ENCODE data around the gene THOC2.
"Not testable (repeated sequence)": the region's sequence is repeated elsewhere in the genome, so short reads cannot be mapped to it uniquely, and the experiment has no call there.

THOC2 gene

DNA sequence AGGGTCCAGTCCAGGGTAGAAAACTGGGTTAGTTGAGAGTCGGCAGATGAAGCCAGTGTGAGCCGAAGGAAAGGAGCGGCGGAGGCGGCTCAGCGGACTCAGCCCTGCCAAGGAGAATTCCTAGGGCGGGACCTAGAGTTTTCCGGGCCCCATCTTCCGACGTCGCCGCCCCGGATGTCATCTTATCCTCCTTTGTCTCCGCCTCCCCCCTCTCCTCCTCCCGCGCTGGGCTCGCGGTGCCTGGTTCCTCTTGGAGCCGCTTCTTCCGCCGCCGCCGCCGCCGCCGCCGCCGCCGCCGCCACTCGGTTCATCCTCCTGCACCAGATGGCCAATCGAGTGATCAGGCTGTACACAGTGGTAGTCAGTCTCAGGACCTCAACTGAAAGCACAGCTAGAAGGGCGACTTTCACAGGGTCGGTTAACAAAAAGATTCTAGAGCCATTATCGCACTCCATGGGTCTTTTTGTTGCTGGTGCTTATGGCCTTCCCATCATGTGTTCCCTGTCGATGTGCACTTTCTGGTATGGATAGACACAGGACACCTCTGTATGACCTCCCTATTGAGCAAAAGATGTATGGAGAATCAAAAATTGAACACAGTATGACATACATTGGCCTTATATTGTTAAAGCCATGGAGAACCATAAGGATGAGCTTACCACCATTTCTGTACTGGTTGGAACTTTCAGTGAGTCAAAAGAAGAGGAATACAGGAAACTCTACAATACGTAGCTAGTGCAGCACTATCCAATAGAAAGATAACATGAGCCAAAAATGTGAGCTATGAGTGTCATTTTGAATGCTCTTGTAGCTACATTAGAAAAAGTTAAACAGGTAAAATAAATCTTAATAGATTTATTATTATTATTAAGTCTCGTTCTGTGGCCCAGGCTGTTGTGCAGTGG is 32.4 kb upstream of the THOC2 start:
- TF ChIP-seq, protein P1, sequence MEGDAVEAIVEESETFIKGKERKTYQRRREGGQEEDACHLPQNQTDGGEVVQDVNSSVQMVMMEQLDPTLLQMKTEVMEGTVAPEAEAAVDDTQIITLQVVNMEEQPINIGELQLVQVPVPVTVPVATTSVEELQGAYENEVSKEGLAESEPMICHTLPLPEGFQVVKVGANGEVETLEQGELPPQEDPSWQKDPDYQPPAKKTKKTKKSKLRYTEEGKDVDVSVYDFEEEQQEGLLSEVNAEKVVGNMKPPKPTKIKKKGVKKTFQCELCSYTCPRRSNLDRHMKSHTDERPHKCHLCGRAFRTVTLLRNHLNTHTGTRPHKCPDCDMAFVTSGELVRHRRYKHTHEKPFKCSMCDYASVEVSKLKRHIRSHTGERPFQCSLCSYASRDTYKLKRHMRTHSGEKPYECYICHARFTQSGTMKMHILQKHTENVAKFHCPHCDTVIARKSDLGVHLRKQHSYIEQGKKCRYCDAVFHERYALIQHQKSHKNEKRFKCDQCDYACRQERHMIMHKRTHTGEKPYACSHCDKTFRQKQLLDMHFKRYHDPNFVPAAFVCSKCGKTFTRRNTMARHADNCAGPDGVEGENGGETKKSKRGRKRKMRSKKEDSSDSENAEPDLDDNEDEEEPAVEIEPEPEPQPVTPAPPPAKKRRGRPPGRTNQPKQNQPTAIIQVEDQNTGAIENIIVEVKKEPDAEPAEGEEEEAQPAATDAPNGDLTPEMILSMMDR (conservative IDR thresholded peaks at IDR 0.05; ENCODE audit: low read depth, low read length): no peak
- peak overlapping the region; percentile 33 for H3K4me3 ChIP-seq (ENCODE audit: low read length)
- DNase-seq (ENCODE audit: low read depth): peak; percentile 58

DNA sequence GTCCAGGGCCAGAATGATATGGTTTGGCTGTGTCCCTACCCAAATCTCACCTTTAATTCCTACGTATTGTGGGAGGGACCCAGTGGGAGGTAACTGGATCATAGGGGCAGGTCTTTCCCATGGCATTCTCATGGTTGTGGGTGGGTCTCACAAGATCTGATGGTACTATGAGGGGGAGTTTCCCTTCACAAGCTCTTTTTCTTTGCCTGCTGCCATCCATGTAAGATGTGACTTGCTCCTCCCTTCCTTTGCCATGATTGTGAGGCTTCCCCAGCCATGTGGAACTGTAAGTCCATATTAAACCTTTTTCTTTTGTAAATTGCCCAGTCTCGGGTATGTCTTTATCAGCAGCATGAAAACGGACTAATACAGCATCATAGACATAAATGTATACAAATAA is 27.0 kb upstream of the THOC2 start:
- not testable (repeated sequence) for H3K4me3 ChIP-seq (ENCODE audit: low read length); DNase-seq (ENCODE audit: low read depth)

DNA sequence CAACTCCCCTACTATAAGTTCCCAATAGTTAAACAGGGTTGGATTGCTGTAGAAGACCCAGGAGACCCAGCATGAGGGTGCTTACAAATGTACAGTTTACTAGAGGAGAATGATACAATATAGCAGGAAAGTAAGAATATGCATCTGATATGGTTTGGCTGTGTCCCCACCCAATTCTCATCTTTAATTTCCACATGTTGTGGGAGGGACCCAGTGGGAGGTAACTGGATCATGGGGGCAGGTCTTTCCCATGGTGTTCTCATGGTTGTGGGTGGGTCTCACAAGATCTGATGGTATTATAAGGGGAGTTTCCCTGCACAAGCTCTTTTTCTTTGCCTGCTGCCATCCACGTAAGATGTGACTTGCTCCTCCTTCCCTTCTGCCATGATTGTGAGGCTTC is 24.9 kb upstream of the THOC2 start:
- DNase-seq (ENCODE audit: low read depth); H3K4me3 ChIP-seq (ENCODE audit: low read length): not testable (repeated sequence)

DNA sequence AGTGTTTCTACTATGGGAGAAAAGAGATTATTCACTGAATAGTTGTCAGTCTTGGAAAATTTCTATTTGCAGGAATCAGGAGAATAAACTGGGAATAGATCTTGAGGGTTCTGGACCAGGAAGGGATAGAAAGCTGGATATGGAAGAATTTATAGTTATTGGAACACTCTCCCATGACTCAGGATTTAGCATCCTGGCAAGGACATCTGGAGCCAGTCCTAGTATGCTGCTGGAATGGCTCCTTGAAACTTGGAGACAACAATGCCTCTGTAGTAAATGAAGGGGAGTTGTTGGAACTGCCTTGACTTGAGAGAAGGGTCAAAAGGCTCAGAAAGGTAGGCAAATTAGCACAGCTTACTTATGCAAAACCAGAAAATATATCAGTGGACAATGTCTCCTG is 23.5 kb upstream of the THOC2 start:
- no peak for DNase-seq (ENCODE audit: low read depth)
- TF ChIP-seq, protein P1 (conservative IDR thresholded peaks at IDR 0.05; ENCODE audit: low read depth, low read length): no peak
- no peak overlapping the region for H3K4me3 ChIP-seq (ENCODE audit: low read length)

DNA sequence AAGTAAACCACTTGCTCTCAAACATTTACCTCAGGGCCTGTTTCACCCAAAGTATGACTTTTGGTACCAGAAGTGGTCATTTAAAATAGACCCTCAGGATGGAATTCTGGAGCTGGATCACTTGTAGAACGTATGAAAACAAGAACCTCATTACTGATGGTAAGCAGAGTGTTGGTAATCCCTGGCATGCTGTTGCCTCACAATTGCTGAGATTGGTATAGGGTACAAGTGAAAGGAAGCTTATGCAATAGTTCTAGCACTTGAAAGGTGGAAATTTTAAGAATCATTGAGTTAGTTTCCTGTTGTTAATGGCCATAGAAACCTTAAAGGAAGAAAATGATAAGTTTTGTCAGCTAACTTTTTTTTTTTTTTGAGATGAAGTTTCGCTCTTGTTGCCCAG is 22.3 kb upstream of the THOC2 start:
- DNase-seq (ENCODE audit: low read depth): no peak
- no peak overlapping the region for H3K4me3 ChIP-seq (ENCODE audit: low read length)
- TF ChIP-seq, protein P1 (conservative IDR thresholded peaks at IDR 0.05; ENCODE audit: low read depth, low read length): no peak

DNA sequence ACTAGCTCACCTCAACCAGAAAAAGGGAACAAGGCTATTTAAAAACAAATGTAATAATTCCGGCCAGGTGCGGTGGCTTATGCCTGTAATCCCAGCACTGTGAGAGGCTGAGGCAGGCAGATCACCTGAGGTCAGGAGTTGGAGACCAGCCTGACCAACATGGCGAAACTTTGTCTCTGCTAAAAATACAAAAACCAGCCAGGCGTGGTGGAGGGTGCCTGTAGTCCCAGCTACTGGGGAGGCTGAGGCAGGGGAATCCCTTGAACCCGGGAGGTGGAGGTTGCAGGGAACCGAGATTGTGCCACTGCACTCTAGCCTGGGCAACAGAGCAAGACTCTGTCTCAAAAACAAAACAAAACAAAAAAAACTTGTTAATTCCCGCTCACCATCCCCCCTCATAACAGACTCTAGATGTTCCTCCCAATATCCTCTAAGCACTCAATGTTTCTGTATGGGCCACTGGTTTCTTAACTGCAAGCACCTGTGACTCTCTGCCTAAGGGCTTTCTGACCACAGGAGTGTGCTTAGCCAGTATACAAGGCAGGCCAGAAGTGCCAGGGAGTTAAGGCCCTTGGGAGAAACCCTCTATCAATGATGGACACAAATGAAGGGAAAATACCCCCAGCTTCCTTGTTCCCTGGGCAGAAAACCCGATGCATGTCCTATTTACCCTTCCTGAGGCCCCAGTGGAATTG is 21.0 kb upstream of the THOC2 start:
- no peak for DNase-seq (ENCODE audit: low read depth)
- no peak overlapping the region for H3K4me3 ChIP-seq (ENCODE audit: low read length)

DNA sequence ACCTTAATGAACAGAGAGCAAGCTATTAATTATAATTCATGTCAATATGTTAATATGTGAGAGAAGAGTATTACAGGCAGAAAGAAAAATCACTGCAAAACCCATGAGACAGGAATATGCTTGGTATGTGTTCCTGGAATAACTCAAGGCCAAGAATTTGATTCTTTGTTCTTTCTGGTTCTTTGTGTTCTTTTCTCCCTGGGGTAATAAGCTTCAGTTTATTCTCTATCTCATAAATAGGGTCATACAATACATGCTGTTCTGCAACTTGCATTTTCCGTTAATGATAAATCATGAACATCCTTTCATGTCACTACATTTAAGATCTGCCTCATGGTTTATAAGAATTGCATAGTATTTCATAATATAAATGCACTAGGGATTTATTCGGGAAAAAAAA is 16.8 kb upstream of the THOC2 start:
- TF ChIP-seq, protein P1 (conservative IDR thresholded peaks at IDR 0.05; ENCODE audit: low read depth, low read length): no peak
- DNase-seq (ENCODE audit: low read depth): no peak
- H3K4me3 ChIP-seq (ENCODE audit: low read length): no peak overlapping the region

More for the DNA sequence above, 21.0 kb upstream of the THOC2 start:
- TF ChIP-seq, protein P1 (conservative IDR thresholded peaks at IDR 0.05; ENCODE audit: low read depth, low read length): no peak

DNA sequence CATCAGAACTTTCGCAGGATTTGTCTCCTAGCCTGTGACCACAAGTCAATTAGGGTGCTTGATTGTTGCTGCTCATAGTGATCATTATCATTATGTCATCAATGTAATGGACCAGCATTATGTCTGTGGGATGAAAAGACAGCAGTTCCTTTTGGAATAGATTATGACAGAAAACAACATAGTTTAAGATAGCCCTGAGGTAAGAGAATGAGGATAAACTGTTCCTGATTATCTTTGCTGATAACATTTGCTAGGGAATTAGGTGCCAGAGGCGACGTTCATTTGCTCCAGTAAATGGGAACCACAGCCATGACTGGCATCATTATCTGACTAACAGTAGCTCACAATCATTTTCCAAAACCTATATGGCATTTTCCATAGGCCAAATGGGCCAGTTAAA is 12.7 kb upstream of the THOC2 start:
- TF ChIP-seq, protein P1 (conservative IDR thresholded peaks at IDR 0.05; ENCODE audit: low read depth, low read length): no peak
- DNase-seq (ENCODE audit: low read depth): no peak
- no peak overlapping the region for H3K4me3 ChIP-seq (ENCODE audit: low read length)

All from retinal pigment epithelial cell (primary cell).